DMS 273 (cell line): ENCODE results near the gene BCL2.

Experiments
- DNase-seq: peaks from one replicate; lab custom pipeline; 2025; ENCODE audit not compliant: unreplicated experiment; lab: John Stamatoyannopoulos, UW

The BCL2 gene

DNA sequence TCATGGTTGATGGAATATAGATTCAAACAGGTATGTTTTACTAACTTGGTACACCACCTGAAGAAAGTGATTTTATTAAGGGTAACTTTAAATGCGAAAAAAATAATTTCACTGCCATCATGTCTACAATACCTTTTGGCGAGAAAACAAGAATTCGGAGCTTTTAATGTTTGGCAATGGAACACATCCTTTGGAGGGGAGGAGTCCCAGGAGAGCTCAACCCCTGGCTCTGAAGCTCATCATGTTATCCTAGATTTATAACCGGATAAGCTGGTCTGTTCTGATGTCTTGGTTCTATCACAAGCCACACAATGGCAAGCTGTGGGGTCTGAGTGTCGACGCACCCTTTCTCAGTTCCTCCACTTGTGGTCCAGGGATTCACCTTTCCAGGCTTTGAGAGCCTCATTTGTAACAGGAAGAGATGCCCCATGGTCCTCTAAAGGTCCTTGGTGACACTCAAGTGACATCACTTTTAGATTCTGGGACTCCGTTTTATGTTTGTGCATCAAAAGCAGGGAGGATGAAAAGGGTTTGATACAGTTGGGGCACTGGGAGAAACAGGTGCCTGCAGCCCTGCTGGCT, 172.7 kb downstream of the BCL2 start:
- DNase-seq, result no peak

DNA sequence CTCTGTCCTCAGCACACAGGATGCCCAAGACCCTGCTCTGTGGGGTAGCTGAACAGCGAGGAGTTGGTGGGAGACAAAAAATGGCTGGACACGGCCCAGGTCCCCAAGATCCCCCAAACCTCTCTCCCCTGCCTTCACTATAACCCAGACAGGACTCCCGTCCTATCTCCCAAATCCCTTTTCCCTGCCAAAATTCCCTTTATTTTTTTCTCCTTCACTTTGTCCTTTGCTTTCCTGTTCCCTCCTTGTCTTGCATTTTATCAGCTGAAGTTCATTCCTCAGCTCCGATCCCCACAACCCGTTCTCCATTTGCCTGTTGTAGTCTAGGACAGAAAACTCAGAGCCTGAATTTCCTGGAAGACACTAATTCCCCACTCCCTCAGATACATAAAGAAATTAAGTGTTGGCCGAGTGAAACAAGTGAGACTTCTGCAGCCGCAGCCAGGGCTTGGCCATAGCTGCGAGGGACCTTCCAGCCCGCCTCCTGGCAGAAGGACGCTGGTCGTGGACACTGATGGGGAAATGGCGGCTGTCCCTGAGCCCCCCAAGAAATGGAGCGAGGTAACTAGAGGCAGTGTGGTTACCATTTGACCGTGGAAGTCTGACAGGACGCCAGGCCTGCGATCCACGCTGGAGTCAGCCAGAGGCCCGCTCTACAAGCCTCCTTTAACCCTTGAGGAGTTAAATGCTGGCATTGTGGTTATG, 173.6 kb downstream of the BCL2 start:
- no peak for DNase-seq

DNA sequence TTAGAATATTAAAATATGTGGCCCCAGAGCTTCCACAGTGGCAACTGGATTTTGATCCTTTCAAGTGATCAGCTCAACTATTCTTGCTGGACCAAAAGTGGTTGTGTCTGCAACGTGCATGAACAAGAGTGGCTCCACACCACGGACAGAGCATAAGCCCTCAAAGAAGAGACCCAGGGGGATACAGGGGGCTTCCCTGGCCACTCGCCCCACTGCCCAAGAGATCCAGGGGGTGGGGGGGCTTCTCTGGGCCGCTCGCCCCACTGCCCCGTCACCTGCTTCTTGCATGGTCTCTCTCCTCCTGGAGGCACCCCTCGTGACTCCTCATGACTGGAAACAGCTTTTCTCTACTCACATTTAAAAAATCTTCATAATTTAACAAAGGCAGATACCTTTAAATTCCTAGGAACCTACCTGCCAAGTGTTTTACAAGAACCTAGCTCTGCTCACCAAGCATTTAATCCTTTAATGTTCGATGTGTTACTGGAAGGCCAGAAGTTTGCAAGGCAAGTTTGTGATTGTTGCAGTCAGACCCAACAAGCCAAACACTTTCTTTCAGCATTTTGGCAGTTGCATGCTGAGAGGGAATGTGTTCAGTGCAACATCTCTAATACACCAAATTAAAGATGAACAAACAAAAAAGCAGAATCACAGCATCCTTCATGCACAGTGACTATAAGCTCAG, 174.3 kb downstream of the BCL2 start:
- no peak for DNase-seq

DNA sequence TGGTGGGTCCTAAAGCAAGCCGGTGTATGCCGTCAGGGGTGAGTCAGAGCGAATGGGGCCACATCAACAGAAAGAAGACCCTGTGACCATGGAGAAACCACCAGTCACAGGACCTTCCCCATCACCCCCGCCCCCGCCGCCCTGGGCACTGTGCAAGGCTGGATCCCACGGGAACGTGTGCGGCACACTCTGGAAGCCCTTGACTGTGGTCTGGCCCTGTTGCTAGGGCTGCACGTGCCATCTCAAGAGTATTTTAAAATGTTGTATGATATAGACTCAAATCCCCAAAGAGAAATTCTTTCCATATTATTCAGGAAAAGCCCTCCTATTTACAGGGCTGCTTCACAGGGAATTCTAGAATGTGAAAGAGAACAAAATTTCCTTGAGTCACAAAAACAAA, 174.8 kb downstream of the BCL2 start:
- no peak for DNase-seq

DNA sequence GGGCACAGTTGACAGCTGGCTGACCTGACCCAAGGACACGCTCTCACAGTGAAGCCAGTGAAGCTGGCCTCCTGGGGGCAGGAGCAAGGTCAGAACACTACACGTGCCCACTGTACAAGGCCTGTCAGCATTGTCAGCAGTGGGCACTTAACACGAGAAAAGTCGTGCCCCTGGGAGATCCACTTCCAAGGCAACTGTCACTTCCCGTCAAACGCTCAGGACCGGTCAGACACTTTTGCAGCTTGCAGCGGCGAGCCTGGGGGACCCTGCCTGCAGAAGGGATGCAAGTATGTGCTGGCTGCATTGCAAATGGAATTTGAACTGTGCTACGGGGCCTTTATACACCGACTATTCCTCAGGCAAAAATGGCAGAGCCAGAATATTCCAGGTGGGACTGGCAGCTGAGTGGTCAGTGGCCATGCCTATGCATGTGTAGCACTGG, 176.2 kb downstream of the BCL2 start:
- no peak for DNase-seq

DNA sequence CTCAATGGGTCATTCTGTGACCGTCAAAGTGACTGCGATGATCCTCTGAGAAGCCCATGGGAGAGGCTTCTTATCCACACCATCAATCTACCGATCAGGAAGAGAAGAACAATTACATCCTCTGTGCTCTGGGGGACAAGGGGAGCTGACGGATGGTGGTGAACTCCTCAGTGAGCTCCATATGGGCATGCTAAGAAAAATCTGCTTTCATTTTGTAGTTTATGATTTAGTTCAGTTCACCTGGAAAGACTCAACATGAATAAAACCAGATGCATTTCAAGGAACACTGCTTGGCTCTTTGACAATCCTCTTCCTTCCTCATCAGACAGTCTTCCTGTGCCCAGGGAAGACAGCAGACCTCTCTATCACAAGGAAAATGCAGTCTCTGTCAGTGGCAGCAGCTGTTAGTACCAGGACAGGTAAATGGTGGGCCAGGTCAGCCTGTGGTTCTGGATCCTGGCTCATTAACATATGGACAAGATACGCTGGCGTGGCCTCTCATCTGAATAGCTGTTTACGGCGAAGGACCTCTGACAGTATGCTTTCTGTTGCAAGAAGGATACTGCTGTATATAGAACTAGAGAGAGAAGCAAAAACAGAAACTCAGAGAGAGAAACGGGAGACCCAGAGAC, 176.9 kb downstream of the BCL2 start:
- no peak for DNase-seq

DNA sequence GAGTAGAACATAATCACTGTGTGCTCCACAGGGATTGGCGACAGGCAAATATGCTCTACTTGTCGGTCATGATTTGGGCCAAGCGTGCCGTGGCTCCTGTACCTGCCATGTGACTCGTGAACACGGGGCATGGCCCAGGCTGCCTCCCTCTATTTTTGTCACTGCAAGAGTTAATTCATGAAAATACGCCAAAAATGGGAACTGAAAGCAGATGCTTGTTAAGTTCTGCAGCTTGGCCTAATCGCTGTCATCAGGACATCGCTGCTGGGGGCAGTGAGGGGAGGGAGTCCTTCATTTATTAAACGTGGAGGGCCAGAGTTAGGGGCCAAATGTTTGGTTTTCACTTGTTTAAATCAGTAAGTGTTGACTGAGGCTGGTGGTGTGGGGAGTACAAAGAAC, 177.8 kb downstream of the BCL2 start:
- DNase-seq, result no peak

DNA sequence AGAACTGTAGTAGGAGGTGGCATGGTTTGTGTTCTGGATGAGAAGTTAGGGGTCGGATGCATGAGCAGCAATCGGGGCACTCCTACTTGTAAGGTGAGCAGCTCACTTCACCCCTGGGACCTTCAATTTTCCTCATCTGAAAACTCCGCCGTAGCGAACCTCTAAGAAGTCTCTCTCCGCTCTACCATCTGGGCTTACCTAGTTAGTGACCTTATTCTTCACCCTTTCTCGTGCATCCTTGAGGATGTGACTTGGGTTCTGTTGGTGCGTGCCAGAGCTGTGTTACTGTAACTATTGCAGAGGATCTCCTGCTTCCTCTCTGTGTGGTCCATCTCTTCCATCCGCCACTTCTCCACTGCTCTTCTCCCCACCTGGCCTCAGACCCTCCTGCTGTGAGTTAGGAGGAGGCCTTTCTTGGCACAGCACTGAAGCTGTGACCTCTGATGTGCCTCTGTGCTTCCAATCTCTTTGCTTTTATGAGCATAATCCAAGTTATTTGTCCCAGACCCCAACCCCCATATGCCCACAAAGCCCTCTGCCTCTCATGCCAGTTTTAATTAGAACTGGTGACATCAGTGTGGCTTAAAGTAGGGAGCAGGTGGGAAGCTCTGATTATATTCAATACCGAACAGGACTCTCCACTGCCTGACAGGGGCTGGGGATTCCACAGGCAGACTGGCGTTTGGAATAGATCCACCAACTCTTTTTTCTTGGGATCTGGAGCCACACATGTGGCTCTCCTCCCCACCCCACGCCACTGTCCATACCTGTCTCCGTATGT, 178.4 kb downstream of the BCL2 start:
- no peak for DNase-seq

DNA sequence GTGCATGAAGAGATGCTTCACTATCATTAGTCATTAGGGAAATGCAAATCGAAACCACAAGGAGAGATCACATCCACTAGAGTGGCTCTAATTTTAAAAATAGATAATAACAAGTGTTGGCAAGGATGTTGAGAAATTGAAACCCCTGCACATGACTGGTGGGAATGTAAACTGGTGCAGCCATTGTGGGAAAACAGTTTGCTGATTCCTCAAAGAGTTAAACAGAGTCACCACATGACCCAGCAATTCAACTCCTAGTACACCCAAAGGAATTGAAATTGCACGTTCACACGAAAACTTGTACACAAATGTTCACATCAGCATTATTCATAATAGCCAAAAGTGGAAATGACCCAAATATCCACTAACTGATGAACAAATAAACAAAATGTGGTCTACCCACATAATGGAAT, 179.5 kb downstream of the BCL2 start:
- no peak for DNase-seq

DNA sequence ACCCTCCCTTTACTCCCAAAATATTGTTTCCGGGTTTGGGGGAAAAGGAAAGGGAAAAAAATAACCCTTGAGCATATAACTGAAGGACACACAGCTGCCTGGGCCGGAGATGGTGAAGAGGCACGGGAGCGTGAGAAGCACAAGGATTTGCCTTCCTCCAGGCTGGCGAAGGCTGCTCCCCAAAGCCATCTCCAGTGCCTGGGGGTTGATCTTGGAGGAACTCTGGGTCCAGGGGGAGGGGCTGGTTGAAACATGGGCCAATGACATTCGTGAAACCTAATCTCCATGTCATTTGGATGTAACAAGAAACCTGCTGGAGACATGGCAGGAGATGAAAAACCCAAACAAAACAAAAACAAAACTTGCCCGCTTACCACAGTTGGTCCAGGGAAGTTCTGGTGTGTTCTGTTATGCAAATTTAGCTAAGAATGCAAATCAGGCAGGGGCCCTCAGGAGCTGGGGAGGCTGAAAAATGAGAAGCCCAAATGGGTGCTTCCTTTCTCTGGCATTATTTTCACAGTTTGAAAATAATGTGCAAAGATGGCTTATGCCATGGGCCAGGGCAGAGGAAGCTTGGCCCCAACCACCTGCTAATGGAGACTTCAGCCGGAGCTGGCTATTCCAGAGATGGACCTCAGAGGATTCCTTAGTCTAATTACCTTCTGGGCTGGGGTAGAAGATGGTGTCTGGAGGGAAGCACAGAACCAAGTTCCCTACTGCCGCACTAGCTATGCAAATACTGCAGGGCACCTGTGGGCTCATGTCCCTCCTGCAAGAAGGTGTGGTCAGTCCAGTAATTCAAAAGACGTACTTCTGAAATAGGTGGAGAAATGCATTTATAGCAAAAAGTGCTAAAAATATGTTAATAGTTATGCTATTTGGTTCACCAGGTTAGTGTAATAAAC, 180.9 kb downstream of the BCL2 start:
- DNase-seq, result peak; percentile 20

DNA sequence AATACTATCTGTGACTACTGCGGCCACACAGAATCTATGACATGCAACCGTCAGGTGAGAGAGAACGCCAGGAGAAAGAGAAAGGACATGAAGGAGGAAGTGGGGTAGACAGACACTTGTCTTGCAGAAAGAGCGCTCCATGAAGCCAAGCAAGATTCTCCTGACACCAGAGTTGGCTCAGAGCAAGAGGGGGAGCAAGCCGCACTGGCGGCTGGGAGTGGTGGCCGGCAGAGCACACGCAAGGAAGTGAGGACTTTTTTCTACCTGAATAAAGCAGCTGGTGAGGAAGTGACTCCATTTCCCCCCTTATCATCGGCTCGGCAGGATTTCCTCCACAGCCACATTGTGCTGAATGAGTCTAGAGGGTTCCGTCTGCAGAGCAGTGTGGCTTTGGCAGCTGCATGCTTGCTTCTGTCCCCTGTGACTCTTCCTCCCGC, 181.6 kb downstream of the BCL2 start:
- no peak for DNase-seq

DNA sequence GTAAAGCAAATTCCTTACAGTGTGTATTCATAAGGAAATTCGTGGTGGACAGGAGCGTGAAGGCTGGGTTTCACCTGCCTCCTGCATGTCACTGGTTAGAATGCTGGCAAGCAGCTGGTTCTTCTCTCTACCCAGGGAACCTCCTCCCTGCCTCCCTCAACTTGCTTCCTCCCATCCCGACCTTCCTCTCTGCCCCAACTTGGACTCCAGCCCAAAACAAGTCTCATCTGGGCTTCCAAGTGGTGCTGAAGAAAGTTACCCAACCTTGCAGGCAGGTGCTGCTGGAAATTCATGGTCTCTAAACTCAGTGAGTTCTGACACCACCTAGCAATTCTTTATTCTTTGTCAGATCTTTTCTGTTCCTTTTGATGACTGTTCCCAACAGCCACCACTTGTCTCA, 184.5 kb downstream of the BCL2 start:
- DNase-seq, result no peak

DNA sequence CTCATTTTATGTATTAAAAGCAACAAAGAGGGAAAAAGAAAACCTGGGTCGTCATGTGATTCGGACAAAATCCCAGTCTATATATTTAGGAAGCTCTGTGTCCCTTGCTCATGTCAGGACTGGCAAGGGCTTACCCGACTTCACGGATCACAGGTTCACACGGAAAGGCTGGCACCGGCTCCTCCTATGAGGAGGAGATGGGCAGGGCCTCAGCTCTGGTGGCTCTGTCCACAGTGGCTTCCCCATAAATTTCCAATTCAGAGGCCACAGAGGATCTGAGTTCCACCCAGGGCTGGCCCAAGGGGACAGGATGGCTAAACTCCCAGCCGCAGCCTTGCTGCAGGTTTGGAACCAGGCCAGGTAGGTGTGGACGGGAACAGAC, 186.8 kb downstream of the BCL2 start:
- DNase-seq, result no peak

DNA sequence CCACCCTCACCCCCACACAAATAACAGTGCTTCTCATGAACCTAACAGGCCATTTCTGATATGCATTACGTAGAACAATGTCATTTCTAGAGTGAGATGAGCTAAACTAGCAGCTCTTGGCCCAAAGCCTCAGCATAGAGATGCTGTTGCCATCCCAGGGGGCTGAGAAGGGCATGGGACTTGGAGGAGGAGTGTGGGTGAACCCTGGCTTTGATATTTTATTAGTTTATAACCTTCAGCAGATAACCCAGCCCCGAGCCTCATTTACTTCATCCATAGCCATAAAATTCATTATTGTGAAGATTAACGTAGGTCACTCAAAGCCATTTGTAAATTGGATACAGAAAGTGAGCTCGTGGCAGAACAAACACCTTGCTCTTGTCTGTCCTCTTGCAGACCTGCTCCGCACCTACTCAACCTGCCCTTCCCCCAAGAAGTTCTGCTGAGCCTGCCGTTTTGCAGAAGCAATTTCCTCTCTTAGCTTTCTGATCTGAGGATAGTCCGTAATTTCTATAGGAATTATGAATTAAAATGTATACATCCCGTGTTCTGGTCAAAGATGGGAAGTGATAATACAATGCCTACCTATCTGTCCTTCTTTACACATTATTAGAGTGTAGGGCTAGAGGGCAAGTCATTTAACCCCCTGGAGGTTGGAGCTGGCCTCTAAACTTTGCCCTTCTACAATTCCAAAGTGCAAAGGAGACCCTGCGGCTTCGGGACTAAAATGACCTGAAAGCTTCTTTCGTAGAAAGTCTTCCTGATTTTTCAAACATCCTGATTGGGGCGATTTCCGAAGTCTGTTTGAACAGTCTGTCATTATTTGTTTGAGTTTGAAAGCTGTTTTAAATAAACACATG, 187.4 kb downstream of the BCL2 start:
- DNase-seq, result no peak

DNA sequence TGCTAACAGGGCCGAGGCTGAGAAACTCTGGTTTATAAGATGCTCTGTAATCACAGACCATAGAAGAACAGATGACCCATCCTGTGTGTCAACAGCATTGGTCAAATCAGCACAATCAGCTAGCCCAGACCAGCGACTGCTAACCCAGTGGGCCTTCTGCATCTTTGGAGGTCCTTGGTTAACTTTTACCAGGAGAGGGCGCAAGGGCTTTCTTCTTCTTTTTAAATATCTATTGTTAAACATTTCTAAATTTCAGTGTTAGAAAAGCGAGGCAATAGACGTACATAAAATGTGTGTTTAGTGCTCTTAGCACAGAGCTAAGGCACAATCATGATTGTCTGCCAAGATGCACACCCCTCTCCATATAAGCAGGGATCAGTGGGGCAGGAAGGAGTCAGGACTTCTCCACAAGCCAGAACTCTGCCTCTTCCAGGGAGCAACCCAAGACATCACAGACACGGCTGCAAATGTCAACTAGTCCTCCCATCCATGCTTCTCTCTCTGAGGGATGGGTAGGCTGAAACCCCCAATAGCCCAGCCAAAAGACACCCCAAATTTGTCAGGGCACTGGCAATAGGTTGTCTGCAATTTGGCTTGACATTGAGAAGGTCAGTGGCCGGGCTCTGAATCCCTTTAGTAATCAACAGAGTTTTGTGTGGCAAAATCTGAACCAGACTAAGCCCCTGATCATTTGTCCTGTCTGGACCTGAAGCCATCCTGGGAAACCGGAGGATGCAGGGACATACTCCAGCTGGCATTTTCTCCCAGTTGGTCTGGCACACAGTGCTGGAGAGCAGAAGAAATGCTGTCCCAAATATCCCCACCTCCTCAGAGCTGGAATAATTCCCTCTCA, 188.2 kb downstream of the BCL2 start:
- peak; percentile 59 for DNase-seq

DNA sequence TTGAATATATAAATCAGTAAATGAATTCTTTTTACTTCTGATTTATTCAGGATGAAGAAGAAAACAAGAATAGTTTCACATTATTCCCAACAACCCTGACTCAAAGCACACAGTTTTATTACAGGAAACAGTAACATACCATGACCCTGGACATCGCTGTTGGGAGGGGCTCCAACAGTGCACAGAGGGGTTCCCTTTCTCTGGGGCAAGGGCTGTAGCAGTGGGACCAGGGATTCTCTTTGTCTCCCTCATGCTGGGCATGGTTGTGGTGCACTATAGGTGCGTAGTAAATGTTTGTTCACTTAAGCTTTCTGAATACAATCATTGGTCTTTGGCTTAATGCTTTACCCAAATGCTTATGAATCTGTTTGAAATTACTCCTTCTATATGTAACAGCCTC, 189.4 kb downstream of the BCL2 start:
- DNase-seq, result no peak

DNA sequence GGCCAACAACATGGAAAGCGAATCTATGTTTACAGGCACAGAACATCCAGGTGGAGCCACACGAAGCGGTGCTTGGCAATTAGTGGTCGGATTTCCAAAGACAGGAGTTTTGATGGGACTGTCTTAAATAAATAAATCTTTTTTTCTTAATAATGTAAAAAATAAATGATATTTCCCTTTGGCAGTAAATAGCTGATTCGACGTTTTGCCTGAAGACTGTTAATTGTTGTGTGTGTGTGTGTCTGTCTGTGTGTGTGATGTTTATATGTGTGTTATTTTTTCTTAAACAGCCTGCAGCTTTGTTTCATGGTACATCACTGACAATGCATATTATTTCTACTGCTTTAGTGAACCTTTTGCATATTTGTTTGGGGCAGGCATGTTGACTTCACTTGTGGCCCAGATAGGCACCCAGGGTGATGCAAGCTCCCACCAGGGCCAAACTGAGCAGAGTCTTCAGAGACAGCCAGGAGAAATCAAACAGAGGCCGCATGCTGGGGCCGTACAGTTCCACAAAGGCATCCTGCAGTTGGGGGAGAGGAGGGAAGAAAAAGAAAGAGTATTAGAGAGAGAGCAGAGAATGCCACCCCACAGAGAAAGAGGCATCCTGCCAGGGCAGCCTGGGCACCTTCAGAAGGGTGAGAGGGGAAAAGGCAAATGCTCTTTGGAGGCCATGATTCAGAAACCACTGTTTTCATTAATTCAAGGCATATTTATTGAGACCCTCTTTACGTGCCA, 191.2 kb downstream of the BCL2 start:
- no peak for DNase-seq
